HG03025 (cell line): ENCODE measurements around the gene RTRAF.
A peak's percentile ranks its signal among the peaks of the same experiment; 100 is the strongest.

Source experiments
- ATAC-seq: cut with Tn5 transposase; IDR thresholded peaks from one replicate; pipeline ENCODE4 v1.9.1; 2021; ENCODE audit warnings: mild to moderate bottlenecking, moderate library complexity; ENCODE audit not compliant: unreplicated experiment, low FRiP score

RTRAF gene

GRCh38 chr14:51989293-51990234 lies at the start of gene RTRAF:
TSS of gene RTRAF (plus strand) at chr14:51989546. CDS start at chr14:51989640, 94 bp downstream.
- ATAC-seq, result peak; percentile 93

- no peak for ATAC-seq
Measured at GRCh38 chr14:51939755-51940301, 49.5 kb upstream of the RTRAF start.

DNA sequence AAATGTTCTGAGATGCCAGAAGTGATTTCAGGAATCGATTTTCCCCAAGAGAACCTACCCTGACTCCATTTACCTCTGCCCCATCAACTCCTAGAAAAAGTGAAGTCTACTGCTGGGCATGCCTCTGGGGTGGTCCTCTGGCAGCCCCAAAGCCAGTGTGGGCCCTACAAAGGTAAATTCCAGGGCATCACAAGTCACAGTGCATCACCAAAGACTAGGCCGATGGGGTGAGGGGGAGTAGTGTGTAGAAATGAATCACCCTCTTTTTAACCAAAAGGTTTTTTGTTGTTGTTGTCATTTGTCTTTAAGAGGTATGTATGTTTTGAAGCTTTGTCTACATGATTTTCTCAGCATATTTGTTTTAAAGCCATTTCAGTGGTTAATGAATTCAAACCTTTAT lies 46.4 kb upstream of the RTRAF start:
- no peak for ATAC-seq

GRCh38 chr14:51950007-51950406 lies 39.3 kb upstream of the RTRAF start:
- no peak for ATAC-seq

GRCh38 chr14:51951656-51952055 lies 37.7 kb upstream of the RTRAF start:
- ATAC-seq, result no peak

- ATAC-seq, result no peak
Measured at GRCh38 chr14:51954031-51954430, 35.3 kb upstream of the RTRAF start.

DNA sequence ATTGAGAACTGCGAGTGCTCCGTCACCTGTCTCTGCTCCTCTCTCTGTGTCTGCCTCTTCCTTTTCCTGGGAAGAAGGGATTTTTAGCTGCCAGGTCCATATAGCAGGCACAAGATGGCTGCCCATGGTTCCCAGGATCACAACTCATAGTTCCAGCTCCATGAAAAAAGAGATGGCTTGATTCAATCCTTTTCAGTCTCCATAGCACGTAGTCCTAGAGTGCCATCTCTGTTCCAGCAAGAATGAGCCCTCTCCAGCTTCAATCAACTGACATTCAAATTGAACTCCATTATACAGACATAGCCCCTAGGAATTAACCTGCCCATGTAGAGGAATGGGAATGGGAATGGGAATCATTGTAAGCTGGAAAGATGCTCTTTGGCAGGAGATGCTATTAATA lies 34.7 kb upstream of the RTRAF start:
- ATAC-seq, result no peak

GRCh38 chr14:51957950-51958349 lies 31.4 kb upstream of the RTRAF start:
- no peak for ATAC-seq

DNA sequence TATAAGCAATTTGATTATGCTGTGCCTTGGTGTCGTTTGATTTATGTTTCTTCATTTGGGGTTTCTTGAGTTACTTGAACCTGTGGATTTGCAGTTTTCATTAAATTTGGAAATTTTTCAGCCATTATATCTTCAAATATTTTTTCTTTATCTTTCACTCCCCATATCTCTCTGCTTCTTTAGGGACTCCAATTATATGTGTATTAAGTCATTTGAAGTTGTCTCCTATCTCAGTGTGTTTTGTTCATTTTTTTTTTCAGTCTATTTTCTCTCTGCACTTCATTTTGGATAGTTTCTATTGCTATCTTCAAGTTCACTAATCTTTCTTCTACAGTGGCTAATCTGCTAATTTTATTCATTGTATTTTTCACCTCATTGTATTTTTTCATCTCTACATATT lies 29.4 kb upstream of the RTRAF start:
- no peak for ATAC-seq

DNA sequence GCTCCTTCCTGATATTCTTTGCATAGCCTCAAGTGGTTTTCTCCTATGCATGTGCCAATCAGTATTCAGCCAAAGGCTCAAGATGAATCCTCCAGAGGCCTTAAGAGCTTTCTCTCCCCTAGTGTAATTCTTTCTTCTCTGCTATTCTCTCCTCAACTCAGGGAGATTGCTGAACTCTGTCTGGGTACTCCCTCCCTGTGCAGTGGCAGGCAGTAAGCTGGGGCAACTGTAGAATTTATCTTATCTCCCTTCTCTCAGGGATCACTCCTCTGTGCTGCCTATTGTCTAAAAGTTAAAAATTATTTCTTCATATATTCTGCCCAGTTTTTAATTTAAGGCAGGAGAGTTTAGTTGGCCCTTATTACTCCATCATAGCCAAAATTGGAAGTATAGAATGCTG lies 28.5 kb upstream of the RTRAF start:
- ATAC-seq, result no peak

GRCh38 chr14:51962711-51963110 lies 26.6 kb upstream of the RTRAF start:
- ATAC-seq, result no peak

DNA sequence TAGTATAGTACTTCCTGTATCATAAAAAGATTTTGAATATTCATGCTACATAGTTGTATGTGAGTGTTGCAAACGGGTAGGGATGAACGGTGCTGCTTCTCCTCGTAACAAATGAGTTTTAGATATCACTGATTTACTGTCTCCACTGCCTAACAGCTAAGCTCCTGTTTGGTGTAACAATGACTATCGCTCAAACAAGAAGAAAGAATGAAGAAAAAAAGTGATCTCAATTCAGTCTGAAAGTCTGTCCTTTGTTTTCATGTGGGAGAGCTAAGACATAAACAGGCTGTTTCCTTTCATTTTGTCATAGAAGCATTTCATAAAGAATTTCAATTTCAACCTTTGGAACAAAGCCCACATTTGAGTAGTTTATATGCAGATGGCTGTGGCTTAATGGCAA lies 26.1 kb upstream of the RTRAF start:
- no peak for ATAC-seq

DNA sequence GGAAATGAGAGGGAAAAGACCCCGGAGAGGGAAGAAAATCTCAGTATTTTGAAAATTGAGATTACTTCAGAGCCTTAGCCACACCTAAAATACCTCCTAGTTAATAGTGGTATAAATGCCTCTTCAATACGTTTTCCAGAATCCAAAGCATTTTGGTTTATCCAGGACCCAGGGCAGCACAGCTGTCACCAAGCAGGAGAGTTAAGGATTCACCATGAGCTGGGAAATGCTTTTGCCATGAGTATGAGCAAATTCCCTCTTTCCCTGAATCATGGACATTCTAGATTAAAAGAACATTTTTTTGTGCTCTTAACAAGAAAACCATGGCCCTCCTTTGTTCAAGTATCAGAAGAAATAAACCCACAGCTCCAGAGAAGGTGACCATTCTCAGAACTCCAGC lies 21.8 kb upstream of the RTRAF start:
- ATAC-seq, result no peak

- no peak for ATAC-seq
Measured at GRCh38 chr14:51969852-51970540, 19.4 kb upstream of the RTRAF start.

GRCh38 chr14:51972566-51972965 lies 16.8 kb upstream of the RTRAF start:
- ATAC-seq, result no peak

- no peak for ATAC-seq
Measured at GRCh38 chr14:51977075-51977474, 12.3 kb upstream of the RTRAF start.

- ATAC-seq, result no peak
Measured at GRCh38 chr14:51978681-51979085, 10.7 kb upstream of the RTRAF start.

- ATAC-seq, result no peak
Measured at GRCh38 chr14:51979088-51979709, 10.1 kb upstream of the RTRAF start.

DNA sequence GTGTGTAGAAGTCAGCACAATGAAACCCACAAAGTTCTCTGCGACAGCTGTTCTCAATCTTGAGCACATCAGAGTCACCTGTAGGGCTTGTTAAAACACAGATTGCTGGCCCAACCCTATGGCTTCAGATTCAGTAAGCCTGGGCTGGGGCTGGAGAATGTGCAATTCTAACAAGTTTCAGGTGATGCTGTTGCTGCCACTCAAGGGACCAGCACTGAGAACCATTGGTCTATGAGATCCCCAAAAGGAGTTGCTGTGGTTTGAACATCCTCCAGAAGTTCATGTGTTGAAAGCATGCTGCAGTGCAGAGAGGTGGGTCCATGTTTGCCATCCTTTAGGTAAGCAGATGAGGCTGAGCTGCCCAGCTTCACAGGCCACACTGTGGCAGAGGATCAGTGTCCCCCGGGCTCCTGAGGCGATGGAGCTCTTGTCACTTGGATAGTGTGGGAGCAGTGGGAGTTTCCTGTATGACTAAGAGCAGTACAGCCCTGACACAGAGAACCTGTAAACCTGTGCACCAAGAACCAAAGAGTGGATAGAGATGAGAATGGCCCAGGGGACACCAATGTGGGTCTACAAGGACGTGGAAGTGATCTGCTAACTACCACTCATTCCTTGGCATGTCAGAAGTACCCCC lies 8.0 kb upstream of the RTRAF start:
- ATAC-seq, result peak; percentile 50

GRCh38 chr14:51988221-51988620 lies 1.1 kb upstream of the RTRAF start:
- ATAC-seq, result no peak

- ATAC-seq, result no peak
Measured at GRCh38 chr14:51990488-51990887, 1.1 kb downstream of the RTRAF start.
